Measurements from ENCODE around the gene PCDHB9. TPM values are rescaled to one million over a fixed set of nuclear protein-coding genes. Genes with fewer than 3 reads are reported as not detected.

The PCDHB9 gene
- total and polyA plus RNA-seq, 9 of the 15 experiments (the other 6 are each of a cell fraction or from before 2014, with no cell fraction given): not detected

DNA sequence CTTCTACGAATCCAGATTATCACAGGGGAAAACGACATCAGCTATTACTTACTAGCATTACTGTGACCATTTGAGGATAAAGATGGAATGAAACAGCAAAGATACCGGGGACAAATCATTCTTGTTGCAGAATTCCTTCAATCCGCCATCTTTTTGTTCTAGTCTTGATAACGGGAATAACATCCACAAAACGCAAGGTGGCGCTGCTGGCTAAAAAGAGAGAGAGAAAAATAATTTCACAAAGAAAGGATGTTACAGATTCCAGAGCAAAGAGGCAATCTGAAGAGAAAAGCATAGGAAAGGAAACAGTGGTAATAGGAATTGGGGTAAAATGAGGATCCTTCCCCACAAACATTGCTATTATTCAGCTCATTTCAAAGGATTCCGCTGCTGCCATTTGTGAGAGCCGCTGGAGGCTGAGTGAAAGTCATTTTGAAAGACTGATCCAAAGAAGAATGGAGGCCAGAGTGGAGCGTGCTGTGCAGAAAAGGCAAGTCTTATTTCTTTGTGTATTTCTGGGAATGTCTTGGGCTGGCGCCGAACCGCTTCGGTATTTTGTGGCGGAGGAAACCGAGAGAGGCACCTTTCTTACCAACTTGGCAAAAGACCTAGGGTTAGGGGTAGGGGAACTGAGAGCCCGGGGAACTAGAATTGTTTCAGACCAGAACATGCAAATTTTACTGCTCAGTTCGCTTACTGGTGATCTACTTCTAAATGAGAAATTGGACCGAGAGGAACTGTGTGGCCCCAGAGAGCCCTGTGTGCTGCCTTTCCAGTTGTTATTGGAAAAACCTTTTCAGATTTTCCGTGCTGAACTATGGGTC is 14.4 kb upstream of the PCDHB9 start, which contains the start of gene PCDHB7 (continued):
- TF ChIP-seq REST (IDR thresholded peaks at IDR 0.05; ENCODE audit: borderline replicate concordance): no peak
- TF ChIP-seq REST (CRISPR knock-in tag; IDR thresholded peaks at IDR 0.05; ENCODE audit: low read depth): no peak
- TF ChIP-seq RAD21 (CRISPR knock-in tag; conservative IDR thresholded peaks at IDR 0.05 in 1 of 2, IDR thresholded peaks at IDR 0.05 in 1 of 2): peak in 1 of 2 experiments; percentile 26; a peak in 1 of 4 replicates
- no peak for TF ChIP-seq ZNF79 (CRISPR knock-in tag; IDR thresholded peaks at IDR 0.05; ENCODE audit: low read depth)
- no peak for TF ChIP-seq ZNF449 (CRISPR knock-in tag; IDR thresholded peaks at IDR 0.05)
- TF ChIP-seq, protein P1, sequence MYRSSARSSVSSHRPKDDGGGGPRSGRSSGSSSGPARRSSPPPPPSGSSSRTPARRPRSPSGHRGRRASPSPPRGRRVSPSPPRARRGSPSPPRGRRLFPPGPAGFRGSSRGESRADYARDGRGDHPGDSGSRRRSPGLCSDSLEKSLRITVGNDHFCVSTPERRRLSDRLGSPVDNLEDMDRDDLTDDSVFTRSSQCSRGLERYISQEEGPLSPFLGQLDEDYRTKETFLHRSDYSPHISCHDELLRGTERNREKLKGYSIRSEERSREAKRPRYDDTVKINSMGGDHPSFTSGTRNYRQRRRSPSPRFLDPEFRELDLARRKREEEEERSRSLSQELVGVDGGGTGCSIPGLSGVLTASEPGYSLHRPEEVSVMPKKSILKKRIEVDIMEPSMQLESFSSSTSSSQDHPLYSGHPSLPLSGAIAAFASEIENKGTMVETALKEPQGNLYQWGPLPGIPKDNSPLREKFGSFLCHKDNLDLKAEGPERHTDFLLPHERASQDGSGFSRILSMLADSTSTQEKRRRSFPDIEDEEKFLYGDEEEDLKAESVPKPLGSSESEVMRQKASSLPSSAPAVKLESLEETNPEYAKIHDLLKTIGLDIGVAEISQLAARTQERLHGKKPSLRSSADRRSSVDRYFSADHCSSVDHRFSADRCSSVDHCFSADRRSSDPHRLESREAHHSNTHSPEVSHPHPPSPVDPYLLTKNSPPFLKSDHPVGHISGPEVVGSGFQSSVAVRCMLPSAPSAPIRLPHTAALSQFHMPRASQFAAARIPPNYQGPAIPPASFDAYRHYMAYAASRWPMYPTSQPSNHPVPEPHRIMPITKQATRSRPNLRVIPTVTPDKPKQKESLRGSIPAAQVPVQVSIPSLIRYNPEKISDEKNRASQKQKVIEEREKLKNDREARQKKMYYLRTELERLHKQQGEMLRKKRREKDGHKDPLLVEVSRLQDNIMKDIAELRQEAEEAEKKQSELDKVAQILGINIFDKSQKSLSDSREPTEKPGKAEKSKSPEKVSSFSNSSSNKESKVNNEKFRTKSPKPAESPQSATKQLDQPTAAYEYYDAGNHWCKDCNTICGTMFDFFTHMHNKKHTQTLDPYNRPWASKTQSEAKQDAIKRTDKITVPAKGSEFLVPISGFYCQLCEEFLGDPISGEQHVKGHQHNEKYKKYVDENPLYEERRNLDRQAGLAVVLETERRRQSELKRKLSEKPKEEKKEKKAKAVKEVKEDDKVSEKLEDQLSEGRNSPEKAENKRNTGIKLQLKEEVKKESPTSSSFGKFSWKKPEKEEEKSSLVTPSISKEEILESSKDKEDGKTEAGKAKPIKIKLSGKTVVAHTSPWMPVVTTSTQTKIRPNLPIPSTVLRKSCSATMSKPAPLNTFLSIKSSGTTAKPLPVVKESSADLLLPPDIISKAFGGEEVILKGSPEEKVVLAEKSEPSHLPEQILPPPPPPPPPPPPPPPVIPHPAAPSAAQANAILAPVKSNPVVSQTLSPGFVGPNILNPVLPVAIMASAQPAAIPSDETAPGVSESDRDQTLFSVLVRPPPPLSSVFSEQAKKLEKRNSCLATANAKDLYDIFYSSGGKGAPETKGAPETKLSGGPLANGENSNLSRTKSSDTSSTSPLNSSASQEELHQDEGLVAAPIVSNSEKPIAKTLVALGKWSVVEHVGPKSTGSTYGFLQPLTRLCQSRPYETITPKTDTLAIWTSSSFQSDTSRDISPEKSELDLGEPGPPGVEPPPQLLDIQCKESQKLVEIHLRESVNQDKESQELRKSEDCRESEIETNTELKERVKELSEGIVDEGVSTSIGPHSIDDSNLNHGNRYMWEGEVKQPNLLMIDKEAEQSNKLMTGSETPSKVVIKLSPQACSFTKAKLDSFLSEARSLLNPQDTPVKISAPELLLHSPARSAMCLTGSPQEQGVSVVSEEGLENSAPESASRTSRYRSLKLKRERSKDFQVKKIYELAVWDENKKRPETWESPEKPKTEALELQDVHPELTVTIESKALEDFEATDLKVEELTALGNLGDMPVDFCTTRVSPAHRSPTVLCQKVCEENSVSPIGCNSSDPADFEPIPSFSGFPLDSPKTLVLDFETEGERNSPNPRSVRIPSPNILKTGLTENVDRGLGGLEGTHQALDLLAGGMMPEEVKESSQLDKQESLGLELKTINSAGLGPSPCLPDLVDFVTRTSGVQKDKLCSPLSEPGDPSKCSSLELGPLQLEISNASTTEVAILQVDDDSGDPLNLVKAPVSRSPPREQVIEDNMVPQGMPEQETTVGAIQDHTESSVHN (IDR thresholded peaks at IDR 0.05; ENCODE audit: borderline replicate concordance in 1 of 2, low read depth in 1 of 2): no peak
- no peak for TF ChIP-seq XRCC5 (IDR thresholded peaks at IDR 0.05; ENCODE audit: low read depth, low read length)
- TF ChIP-seq ZNF384 (IDR thresholded peaks at IDR 0.05; ENCODE audit: low read depth, low read length): no peak
